ENCODE data around the gene JHY.

Gene JHY

DNA sequence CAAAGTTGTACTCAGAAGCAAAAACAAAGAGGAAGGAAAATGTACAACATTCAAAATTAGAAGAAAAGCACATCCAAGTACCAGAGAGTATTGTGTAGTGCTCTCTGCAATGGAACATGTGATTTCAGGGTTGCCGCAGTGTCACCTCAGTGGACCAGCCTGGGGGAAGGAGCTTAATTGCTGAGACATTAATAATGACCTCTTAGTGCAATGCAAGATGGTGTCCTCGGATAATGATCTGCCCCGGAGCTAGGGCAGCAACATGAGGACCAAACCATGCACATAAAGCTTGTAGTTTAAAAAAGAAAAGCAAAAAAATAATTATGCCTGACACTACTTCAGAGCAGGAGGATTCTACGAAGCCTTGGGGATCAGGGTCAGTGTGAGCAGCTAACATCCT, 11.3 kb upstream of the JHY start:
- DNase-seq (ENCODE audit: low read depth in 1 of 2, low spot score in 1 of 2): no peak

DNA sequence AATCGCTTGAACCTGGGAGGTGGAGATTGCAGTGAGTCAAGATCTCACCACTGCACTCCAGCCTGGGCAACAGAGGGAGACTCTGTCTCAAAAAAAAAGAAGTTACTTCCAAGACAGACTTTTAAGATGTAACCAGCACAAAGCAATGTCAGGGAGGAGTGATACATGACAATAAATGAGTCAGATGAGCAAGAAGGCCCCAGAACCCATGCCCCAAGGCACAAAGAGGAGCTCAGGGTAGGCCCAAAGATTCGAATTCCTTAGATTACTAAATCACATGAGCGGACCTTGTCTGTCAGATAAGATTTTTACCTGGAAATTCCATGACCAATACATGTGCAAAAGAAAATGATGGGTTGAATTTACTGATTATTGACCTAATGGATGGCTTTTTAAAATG, 10.5 kb upstream of the JHY start:
- DNase-seq (ENCODE audit: low read depth in 1 of 2, low spot score in 1 of 2): no peak

GRCh38 chr11:122874991-122875390, 7.6 kb upstream of the JHY start:
- DNase-seq (ENCODE audit: low read depth in 1 of 2, low spot score in 1 of 2): no peak

GRCh38 chr11:122877732-122878131, 4.8 kb upstream of the JHY start:
- no peak for DNase-seq (ENCODE audit: low read depth in 1 of 2, low spot score in 1 of 2)

DNA sequence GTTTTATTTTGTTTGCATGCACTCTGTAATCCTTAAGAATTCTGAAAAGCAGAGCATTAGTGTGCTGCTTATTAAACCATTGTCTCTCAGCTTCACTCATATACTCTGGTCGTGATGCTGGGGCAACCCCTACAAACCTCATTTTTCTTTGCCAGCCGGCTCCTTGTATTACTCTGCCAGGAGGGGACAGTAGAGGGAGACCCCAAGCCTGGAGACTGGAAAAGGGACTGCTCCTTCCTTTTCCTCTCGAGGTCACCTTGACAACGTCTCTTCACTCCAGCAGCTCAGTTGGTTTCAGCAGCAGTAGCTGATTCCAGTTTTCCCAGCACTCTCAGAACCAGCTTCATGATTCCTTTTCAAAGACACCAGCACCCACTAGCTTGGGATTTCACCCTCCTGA, 2.8 kb upstream of the JHY start:
- DNase-seq (ENCODE audit: low read depth in 1 of 2, low spot score in 1 of 2): no peak

DNA sequence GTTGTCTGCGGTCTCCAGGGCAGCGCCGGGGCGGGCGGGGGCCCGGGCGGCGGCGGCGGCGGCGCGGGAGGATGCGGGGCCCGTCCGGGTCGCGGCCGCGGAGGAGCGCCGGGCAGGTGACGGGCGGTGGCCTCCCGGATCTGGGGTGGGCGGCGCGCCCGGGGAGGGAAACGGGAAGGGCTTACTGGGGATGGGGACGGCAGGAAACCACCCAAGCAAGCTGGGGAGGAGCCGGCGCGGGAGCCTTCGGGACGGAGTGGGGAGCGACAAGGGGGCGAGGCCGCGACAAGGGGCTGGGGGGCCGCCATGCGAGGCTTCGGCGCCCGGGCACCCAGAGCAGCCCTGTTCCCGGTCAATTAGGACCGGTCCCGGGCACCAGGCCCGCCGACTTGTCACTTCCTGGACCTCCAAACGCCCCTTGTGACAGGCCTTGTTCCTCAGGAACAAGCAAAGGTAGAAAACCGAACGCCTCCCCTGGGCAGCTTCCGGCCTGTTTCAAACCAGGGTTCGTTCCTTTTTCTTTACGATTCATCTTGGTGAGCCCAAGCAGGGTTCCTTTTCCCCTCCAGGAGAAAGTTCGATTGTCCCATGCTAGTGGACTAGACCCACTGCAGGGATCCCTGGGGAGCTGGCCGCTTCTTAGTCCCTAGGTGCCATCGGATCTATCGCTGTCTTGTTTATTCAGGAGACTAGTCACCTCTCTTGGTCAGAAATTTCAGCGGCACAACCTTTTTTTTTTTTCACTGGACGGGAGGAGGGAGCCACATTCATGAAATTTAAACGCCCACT, 492 bp downstream of the JHY start:
- peak; percentile 21 to 23 for DNase-seq (ENCODE audit: low read depth in 1 of 2, low spot score in 1 of 2)

- DNase-seq (ENCODE audit: low read depth in 1 of 2, low spot score in 1 of 2): no peak
Observed at GRCh38 chr11:122883646-122883979, 1.1 kb downstream of the JHY start.

- DNase-seq (ENCODE audit: low read depth in 1 of 2, low spot score in 1 of 2): no peak
Observed at GRCh38 chr11:122888162-122888561, 5.6 kb downstream of the JHY start.

DNA sequence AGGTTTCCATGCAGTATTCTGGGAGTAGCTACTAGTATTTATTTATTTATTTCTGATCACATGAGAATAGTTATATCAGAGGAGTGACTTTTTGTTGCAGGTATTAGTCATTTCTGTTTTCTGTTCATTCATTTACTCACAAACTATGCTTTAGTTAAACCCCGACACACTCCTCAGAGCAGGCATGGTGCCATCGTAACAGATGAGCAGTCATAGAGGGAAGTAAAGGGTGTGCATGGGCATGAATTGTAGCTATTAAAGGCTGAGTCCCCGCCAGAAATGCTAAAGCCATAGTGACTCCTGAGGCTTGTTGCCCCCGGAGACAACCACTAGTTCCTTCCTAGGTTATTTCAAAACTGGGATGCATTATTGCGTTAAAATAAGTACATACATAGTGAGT, 10.6 kb downstream of the JHY start:
- no peak for DNase-seq (ENCODE audit: low read depth in 1 of 2, low spot score in 1 of 2)

DNA sequence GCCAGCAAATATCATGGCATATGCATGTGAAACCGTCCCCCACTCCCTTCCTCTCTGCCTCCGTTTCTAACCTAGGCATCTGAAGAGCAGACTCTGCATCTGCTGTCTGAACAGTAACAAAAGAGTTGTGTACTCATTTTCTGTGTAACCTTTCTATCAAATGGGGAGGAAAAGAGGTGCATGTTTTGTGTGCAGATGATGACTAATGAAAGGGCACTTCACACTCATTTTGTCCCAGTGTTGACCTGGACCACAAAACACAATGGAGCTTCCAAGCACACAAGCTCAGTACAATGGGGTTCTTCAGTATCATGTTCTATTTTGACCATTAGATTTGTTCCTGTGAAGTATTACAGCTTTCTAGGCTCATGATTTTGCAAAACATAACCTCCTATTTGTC, 13.0 kb downstream of the JHY start:
- DNase-seq (ENCODE audit: low read depth in 1 of 2, low spot score in 1 of 2): no peak

DNA sequence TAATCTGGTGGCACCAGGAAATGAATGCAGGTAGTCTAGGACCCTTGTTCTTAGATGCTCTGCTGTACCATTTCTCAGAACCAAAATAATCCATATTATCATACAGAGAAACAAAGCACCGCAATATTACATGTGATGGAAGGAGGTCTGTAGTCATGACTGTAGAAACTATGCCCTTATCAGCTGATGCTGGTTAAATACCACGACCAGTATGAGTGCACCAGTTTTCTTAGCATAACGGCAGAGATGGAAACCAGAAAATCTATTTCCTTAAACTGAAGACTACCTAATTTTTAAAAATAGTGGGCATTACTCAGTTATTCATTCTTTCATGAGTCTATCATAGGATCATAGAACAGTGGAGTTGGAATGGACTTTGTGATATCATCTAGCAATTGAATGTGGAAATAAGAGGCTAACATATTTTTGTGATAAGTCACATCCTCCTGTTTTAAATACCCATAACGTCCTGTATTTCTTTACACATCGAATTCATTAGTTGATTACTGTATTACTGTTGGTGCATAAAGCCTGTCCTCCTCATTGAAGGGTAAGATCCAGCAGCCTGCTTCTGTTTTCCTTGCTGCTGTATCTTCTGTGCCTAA, 15.1 kb downstream of the JHY start:
- DNase-seq (ENCODE audit: low read depth in 1 of 2, low spot score in 1 of 2): no peak

DNA sequence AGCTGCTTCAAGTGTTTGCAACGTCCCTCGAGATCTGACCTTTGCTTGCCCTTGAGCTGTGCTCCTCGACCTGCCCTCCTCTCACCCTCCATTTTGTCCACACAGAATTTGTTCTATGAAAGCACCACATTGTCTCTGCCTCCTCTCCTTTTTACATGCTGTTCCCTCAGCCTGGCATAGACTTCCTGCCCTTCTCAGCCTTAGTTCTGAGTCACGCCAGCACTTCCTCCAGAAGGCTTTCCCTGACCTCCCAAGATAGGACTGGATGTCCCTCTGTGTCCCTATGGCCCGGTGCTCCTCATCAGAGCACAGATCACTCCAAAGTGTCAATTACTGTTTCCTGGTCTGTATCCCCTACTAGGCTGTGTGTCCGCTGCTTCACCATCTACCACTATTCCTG, 16.2 kb downstream of the JHY start:
- DNase-seq (ENCODE audit: low read depth in 1 of 2, low spot score in 1 of 2): no peak

DNA sequence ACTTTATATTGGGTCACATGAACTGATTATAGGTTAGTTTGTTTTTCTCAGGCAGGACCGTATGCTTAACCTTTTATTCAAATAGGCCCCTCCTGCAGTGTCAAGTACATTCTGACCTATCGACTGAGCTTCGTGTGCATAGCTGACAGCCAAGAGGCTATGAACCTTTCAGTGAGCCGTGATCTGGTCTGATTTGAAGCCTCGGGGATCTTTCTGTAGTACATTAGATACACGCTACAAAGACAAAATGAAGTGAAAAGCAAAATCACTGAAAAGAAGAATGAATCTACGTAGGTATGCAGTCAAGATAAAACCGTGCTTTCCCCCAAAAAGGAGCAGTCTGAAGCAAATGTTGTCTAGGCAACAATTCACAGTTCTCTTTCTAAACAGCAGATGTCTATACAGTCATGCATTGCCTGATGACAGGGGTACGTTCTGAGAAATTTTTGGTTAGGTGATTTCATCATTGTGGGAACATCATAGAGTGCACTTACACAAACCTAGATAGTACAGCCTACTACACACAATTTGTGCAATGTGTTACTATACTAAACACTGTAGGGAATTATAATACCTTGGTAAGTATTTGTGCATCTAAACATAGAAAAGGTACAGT, 18.1 kb downstream of the JHY start:
- no peak for DNase-seq (ENCODE audit: low read depth in 1 of 2, low spot score in 1 of 2)

- DNase-seq (ENCODE audit: low read depth in 1 of 2, low spot score in 1 of 2): no peak
Observed at GRCh38 chr11:122902951-122903350, 20.4 kb downstream of the JHY start.

GRCh38 chr11:122910775-122911174, 28.2 kb downstream of the JHY start:
- no peak for DNase-seq (ENCODE audit: low read depth in 1 of 2, low spot score in 1 of 2)

DNA sequence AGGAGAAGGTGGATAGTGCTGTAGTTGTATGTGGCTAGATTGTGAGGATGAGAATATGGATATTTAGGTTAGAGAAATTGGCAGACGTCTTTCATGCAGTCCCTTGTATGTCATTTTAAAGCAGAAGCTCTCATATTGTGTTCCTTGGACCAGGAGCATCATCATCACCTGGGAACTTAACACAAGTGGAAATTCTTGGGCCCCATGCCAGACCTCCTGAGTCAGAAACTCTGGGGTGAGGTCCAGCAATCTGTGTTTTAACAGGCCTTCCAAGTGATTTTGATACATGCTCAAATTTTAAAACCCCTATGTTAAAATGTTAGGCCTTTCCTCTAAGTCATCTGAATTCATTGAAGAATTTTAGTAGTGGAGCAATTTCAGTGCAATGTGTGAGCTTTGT, 34.8 kb downstream of the JHY start:
- no peak for DNase-seq (ENCODE audit: low read depth in 1 of 2, low spot score in 1 of 2)

GRCh38 chr11:122918734-122919133, 36.2 kb downstream of the JHY start:
- DNase-seq (ENCODE audit: low read depth in 1 of 2, low spot score in 1 of 2): no peak

DNA sequence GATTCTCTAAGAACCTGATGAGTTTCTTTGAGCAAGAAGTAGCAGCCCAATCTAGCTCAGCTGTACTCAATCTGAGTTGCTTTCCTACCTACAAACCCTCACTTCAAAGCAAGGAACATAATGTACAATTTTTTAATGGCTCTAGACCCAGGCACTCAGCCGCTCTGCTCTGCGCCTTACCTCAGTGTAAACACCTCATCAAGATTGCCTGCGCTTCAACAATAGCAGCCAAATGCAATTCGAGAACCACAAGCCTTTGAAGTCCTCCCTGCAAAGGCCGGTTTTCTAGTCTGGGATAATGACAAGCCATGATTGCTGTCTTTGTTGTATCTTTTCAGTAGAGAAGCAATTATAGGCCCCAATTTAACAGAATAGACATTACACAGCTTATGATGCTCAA, 38.0 kb downstream of the JHY start:
- no peak for DNase-seq (ENCODE audit: low read depth in 1 of 2, low spot score in 1 of 2)

- no peak for DNase-seq (ENCODE audit: low read depth in 1 of 2, low spot score in 1 of 2)
Observed at GRCh38 chr11:122922893-122923292, 40.3 kb downstream of the JHY start.

DNA sequence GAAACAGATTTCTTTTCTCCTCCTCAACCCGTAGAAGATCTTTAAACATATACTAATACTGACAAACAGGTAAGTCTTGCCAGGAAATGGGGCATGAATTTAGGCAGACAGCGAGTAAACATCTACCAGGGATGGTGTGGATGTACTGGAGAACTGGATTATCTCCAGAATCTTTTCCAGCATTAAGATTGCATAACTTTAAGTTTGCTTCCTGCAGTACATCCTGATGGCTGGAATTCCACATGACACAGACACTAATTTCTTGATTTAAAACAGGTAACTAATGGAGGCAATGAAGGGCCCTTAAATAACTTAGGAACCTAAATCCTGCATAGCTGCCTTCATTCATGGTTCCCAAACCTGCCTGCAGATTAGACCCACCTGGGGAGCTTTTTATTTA, 40.7 kb downstream of the JHY start:
- DNase-seq (ENCODE audit: low read depth in 1 of 2, low spot score in 1 of 2): no peak

DNA sequence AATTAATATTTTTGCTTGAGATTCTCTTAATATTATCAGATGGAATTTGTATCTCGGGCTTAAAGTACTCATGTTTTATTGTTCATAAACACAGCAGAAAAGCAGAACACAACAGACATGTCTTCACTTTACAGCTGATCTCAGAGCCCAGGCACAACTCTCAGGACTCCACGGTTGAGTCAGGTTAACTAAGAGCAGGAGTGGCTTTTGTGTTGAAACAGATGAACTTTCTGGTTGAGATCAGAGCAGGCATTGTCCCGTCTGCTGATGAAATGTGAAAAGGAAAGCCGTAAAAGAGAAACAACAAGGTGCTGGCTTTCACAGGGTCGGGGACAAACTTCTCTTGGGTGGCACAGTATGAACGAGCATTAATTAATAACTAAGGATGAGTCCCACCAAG, 49.0 kb downstream of the JHY start:
- no peak for DNase-seq (ENCODE audit: low read depth in 1 of 2, low spot score in 1 of 2)

GRCh38 chr11:122933416-122933815, 50.9 kb downstream of the JHY start:
- DNase-seq (ENCODE audit: low read depth in 1 of 2, low spot score in 1 of 2): no peak

GRCh38 chr11:122937983-122938382, 55.4 kb downstream of the JHY start:
- DNase-seq (ENCODE audit: low read depth in 1 of 2, low spot score in 1 of 2): no peak

Measured in stimulated activated CD4-positive, alpha-beta T cell treated with anti-CD3 and anti-CD28 coated beads, Interleukin-15, amount 100 ng/mL, for 1 hour (primary cell).